Mucosa of descending colon (tissue), 3 donors: ENCODE results near the gene SPPL2A. TPM values are rescaled to one million over a fixed set of nuclear protein-coding genes. Genes with fewer than 3 reads are reported as not detected.

Experiments used
- ATAC-seq: fragments of 200-7000 bp; cut with Tn5 transposase; one replicate; pipeline ENCODE4 v1.9.1; 2020; ENCODE audit warnings: mild to moderate bottlenecking, moderate library complexity
- DNase-seq, 3 donors: peaks; one replicate each; pipeline ENCODE4 v3.0.0-alpha.2; 2020
- H3K36me3 ChIP-seq: fragments of 200-600 bp; one replicate; pipeline ENCODE4 v1.8.0; 2021; ENCODE audit warnings: low read depth, mild to moderate bottlenecking
- H3K4me1 ChIP-seq: fragments of 200-600 bp; one replicate; pipeline ENCODE4 v1.8.0; 2021; ENCODE audit warnings: low read depth, mild to moderate bottlenecking
- H3K4me3 ChIP-seq: fragments of 200-600 bp; one replicate; pipeline ENCODE4 v1.8.0; 2021; ENCODE audit warnings: mild to moderate bottlenecking
- H3K9me3 ChIP-seq: fragments of 200-600 bp; one replicate; pipeline ENCODE4 v1.8.0; 2021; ENCODE audit warnings: mild to moderate bottlenecking
- intact Hi-C, 2 donors: fragments of 100-400 bp; cut with DNase I in 1 of 2; cut with micrococcal nuclease in 1 of 2; formaldehyde crosslinking; loops; one replicate each; pipeline versions ENCODE4 v1.11.0 to v1.11.1; 2022; cut with DNase I, micrococcal nuclease
- total RNA-seq, 3 donors: library from RNA; stranded (reverse); fragmentation: NEBNext Ultra II Directional in 2 of 3; extraction: Animal tissue kit (Norgen Biotek cat#: 25700) in 2 of 3; gene quantifications; one replicate each; pipeline versions ENCODE4 v1.2.1 to v1.2.4, GENCODE V29; 2021 to 2023
- TF ChIP-seq, protein P1 (sequence below): fragments of 200-600 bp; IDR thresholded peaks from one replicate; pipeline ENCODE4 v1.8.0; 2022; ENCODE audit warnings: antibody characterized with exemption, mild to moderate bottlenecking
- donor health status: DM: no; HTN: no; CAD: no; lungs with moderate emphysema.
- donor health status: DM: no; HTN: no; CAD: no.
- donor health status: DM: no; HTN: yes; CAD: no.

Gene SPPL2A
- total RNA-seq, 3 donors from 2014 or later = 167 to 341 (median 287) TPM

- TF ChIP-seq, protein P1, sequence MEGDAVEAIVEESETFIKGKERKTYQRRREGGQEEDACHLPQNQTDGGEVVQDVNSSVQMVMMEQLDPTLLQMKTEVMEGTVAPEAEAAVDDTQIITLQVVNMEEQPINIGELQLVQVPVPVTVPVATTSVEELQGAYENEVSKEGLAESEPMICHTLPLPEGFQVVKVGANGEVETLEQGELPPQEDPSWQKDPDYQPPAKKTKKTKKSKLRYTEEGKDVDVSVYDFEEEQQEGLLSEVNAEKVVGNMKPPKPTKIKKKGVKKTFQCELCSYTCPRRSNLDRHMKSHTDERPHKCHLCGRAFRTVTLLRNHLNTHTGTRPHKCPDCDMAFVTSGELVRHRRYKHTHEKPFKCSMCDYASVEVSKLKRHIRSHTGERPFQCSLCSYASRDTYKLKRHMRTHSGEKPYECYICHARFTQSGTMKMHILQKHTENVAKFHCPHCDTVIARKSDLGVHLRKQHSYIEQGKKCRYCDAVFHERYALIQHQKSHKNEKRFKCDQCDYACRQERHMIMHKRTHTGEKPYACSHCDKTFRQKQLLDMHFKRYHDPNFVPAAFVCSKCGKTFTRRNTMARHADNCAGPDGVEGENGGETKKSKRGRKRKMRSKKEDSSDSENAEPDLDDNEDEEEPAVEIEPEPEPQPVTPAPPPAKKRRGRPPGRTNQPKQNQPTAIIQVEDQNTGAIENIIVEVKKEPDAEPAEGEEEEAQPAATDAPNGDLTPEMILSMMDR = no peak
- Histone ChIP-seq H3K4me3 (no peak overlapping the region), H3K36me3 (no peaks in the 10 kb centered on the region), H3K4me1 (peaks cover 25% of the 10 kb centered on the region), H3K9me3 (no peaks in the 10 kb centered on the region)
- ATAC-seq (peak; percentile 57), DNase-seq (peak in 1 of 3 donors; percentile 47)
- intact Hi-C loops = no loop called here
These were observed 1.9 kb upstream of the SPPL2A start for GRCh38 chr15:50767332-50767861.

GRCh38 chr15:50764461-50765194, 878 bp downstream of the SPPL2A start:
- Histone ChIP-seq H3K4me1 (peaks cover 25% of the 10 kb centered on the region), H3K36me3 (no peaks in the 10 kb centered on the region), H3K9me3 (no peaks in the 10 kb centered on the region), H3K4me3 (peak overlapping the region; percentile 83)
- intact Hi-C loops = no loop called here
- peak; percentile 13 for ATAC-seq
- no peak for DNase-seq
- TF ChIP-seq, protein P1 = no peak

GRCh38 chr15:50758712-50759205, 6.7 kb downstream of the SPPL2A start:
- Histone ChIP-seq H3K4me3 (no peak overlapping the region), H3K9me3 (no peaks in the 10 kb centered on the region), H3K36me3 (no peaks in the 10 kb centered on the region), H3K4me1 (peaks cover 5% of the 10 kb centered on the region)
- no peak for ATAC-seq
- DNase-seq = no peak
- TF ChIP-seq, protein P1 = no peak
- intact Hi-C loops = no loop called here

GRCh38 chr15:50753463-50753862, 12.0 kb downstream of the SPPL2A start:
- intact Hi-C loops = no loop called here
- Histone ChIP-seq H3K9me3 (no peaks in the 10 kb centered on the region), H3K4me1 (peaks cover 3% of the 10 kb centered on the region), H3K4me3 (no peak overlapping the region), H3K36me3 (no peaks in the 10 kb centered on the region)
- DNase-seq (no peak), ATAC-seq (no peak)
- TF ChIP-seq, protein P1 = no peak

- intact Hi-C loops = no loop called here
- TF ChIP-seq, protein P1 = no peak
- ATAC-seq (no peak), DNase-seq (no peak)
- H3K4me1 ChIP-seq = peaks cover 3% of the 10 kb centered on the region
- H3K36me3 ChIP-seq = peaks cover 4% of the 10 kb centered on the region
- H3K9me3 ChIP-seq = no peaks in the 10 kb centered on the region
- no peak overlapping the region for H3K4me3 ChIP-seq
These were observed 14.1 kb downstream of the SPPL2A start for GRCh38 chr15:50751394-50751793.
